H1 (cell line): ENCODE results near the gene UBAP1L. TPM values are rescaled to one million over a fixed set of nuclear protein-coding genes. Genes with fewer than 3 reads are reported as not detected.
"Not testable (repeated sequence)": the region's sequence is repeated elsewhere in the genome, so short reads cannot be mapped to it uniquely, and the experiment has no call there.

Experiments
- CTCF ChIA-PET: fragments of 300-600 bp; sonication (Branson Sonifier 250); formaldehyde crosslinking; loops from one replicate; lab custom pipeline; 2021; ENCODE audit not compliant: partially characterized antibody; lab: Charles Lee
- POLR2A ChIA-PET: fragments of 300-600 bp; sonication (Branson Sonifier 250); formaldehyde crosslinking; loops from one replicate; lab custom pipeline; 2021; ENCODE audit warnings: inconsistent platforms; ENCODE audit not compliant: partially characterized antibody; lab: Charles Lee
- DNase-seq, 2 experiments: peaks; one replicate each; pipeline versions ENCODE4 v3.0.0 to v3.0.0-alpha.2; 2010 to 2022; ENCODE audit warnings: low spot score in 2 of 2, low read depth in 1 of 2, mixed read lengths in 1 of 2
- FAIRE-seq: peaks from 2 replicates; lab custom pipeline; 2011; peaks lifted over from hg19 to GRCh38; lab: Jason Lieb, UNC
- H2AFZ ChIP-seq: 2 replicates; pipeline ENCODE4 v1.8.1; 2012; ENCODE audit warnings: low read length, inconsistent platforms
- H2AK5ac ChIP-seq: 2 replicates; pipeline ENCODE4 v1.6.1; 2013; ENCODE audit warnings: low read depth, low read length
- H2BK120ac ChIP-seq: replicated peaks from 2 replicates; pipeline ENCODE3; 2013; ENCODE audit warnings: low read depth, low read length, inconsistent platforms
- H2BK12ac ChIP-seq: 2 replicates; pipeline ENCODE4 v1.6.1; 2013; ENCODE audit warnings: low read depth, low read length
- H2BK15ac ChIP-seq: 2 replicates; pipeline ENCODE4 v1.6.1; 2013; ENCODE audit warnings: low read length
- H2BK20ac ChIP-seq: 2 replicates; pipeline ENCODE4 v1.6.1; 2013; ENCODE audit warnings: low read length
- H2BK5ac ChIP-seq: 2 replicates; pipeline ENCODE4 v1.6.1; 2013; ENCODE audit warnings: low read depth, low read length
- H3K14ac ChIP-seq: 2 replicates; pipeline ENCODE4 v1.6.1; 2013; ENCODE audit warnings: inconsistent platforms; ENCODE audit not compliant: insufficient read length
- H3K18ac ChIP-seq: 2 replicates; pipeline ENCODE4 v1.6.1; 2013; ENCODE audit warnings: low read length; ENCODE audit errors: extremely low read depth
- H3K23ac ChIP-seq: 2 replicates; pipeline ENCODE4 v1.6.1; 2013; ENCODE audit warnings: inconsistent platforms; ENCODE audit not compliant: insufficient read length
- H3K23me2 ChIP-seq: 2 replicates; pipeline ENCODE4 v1.6.1; 2013; ENCODE audit warnings: low read depth, low read length
- H3K27ac ChIP-seq: 2 replicates; pipeline ENCODE4 v1.6.1; 2011; ENCODE audit warnings: low read depth, low read length, inconsistent platforms
- H3K27me3 ChIP-seq, 4 experiments: replicated peaks in 1 of 4; 1 replicate in 1 of 4; 2 replicates in 3 of 4; pipeline versions ENCODE4 v1.6.1 to v1.8.1; 2011 to 2013; ENCODE audit warnings: low read length in 3 of 4, mild to moderate bottlenecking in 3 of 4, inconsistent platforms in 2 of 4, mixed read lengths in 2 of 4, moderate library complexity in 1 of 4; ENCODE audit not compliant: control insufficient read depth in 3 of 4, insufficient read depth in 3 of 4; ENCODE audit errors: extremely low read depth in 1 of 4
- H3K36me3 ChIP-seq, 4 experiments: 2 replicates each; pipeline versions ENCODE4 v1.6.1 to v1.8.1; 2011 to 2013; ENCODE audit warnings: mild to moderate bottlenecking in 4 of 4, low read length in 3 of 4, moderate library complexity in 2 of 4, control low read depth in 1 of 4, inconsistent platforms in 1 of 4; ENCODE audit not compliant: insufficient read depth in 4 of 4, control insufficient read depth in 2 of 4
- H3K4ac ChIP-seq: replicated peaks from 2 replicates; pipeline ENCODE3; 2013; ENCODE audit warnings: low read length, low read depth, mixed read lengths, inconsistent platforms; ENCODE audit not compliant: insufficient read length
- H3K4me1 ChIP-seq, 4 experiments: replicated peaks in 1 of 4; 1 replicate in 1 of 4; 2 replicates in 3 of 4; pipeline versions ENCODE4 v1.6.1 to v1.8.1; 2011 to 2013; ENCODE audit warnings: low read length in 3 of 4, inconsistent platforms in 2 of 4, mixed read lengths in 1 of 4; ENCODE audit not compliant: insufficient read depth in 4 of 4, control insufficient read depth in 3 of 4
- H3K4me2 ChIP-seq, 2 experiments: 2 replicates each; pipeline versions ENCODE4 v1.6.1 to v1.8.1; 2011 to 2013; ENCODE audit warnings: low read depth in 2 of 2, low read length in 2 of 2, control low read depth in 1 of 2, inconsistent platforms in 1 of 2, mild to moderate bottlenecking in 1 of 2; ENCODE audit not compliant: insufficient read depth in 1 of 2
- H3K4me3 ChIP-seq, 4 experiments: fragments of 200-600, 300-600 bp in 1 of 4; sonication (generic), shearing (Covaris generic), sonication (Bioruptor Twin) in 1 of 4; 2 replicates each; pipeline versions ENCODE4 v1.5.1 to v1.8.1; 2011 to 2016; ENCODE audit warnings: low read length in 4 of 4, low read depth in 3 of 4, control low read depth in 2 of 4, inconsistent platforms in 2 of 4, mild to moderate bottlenecking in 2 of 4, mixed read lengths in 1 of 4, moderate library complexity in 1 of 4; ENCODE audit not compliant: insufficient read depth in 2 of 4; ENCODE audit errors: extremely low read depth in 1 of 4
- H3K56ac ChIP-seq: replicated peaks from 2 replicates; pipeline ENCODE3; 2013; ENCODE audit warnings: low read depth, mild to moderate bottlenecking, mixed read lengths, low read length, inconsistent platforms; ENCODE audit not compliant: insufficient read length
- H3K79me1 ChIP-seq: 2 replicates; pipeline ENCODE4 v1.6.1; 2013; ENCODE audit warnings: low read depth, low read length, control low read depth
- H3K79me2 ChIP-seq, 2 experiments: 2 replicates each; pipeline versions ENCODE4 v1.6.1 to v1.8.1; 2012 to 2013; ENCODE audit warnings: low read length in 2 of 2, mild to moderate bottlenecking in 2 of 2, inconsistent platforms in 1 of 2; ENCODE audit not compliant: insufficient read depth in 2 of 2, control insufficient read depth in 1 of 2
- H3K9ac ChIP-seq, 4 experiments: replicated peaks in 1 of 4; 1 replicate in 1 of 4; 2 replicates in 3 of 4; pipeline versions ENCODE4 v1.6.1 to v1.8.1; 2011 to 2013; ENCODE audit warnings: low read depth in 3 of 4, low read length in 3 of 4, control low read depth in 2 of 4, mild to moderate bottlenecking in 2 of 4, moderate library complexity in 2 of 4, inconsistent platforms in 1 of 4; ENCODE audit errors: extremely low read depth in 1 of 4
- H3K9me3 ChIP-seq, 2 experiments: 2 replicates each; pipeline versions ENCODE4 v1.6.1 to v1.8.1; 2012 to 2013; ENCODE audit warnings: mild to moderate bottlenecking in 2 of 2, moderate library complexity in 2 of 2, control low read depth in 1 of 2, inconsistent platforms in 1 of 2, low read depth in 1 of 2, low read length in 1 of 2, mixed read lengths in 1 of 2; ENCODE audit not compliant: insufficient read depth in 2 of 2
- H4K20me1 ChIP-seq, 2 experiments: replicated peaks in 1 of 2; 2 replicates each; pipeline versions ENCODE3 to v1.8.1; 2011 to 2013; ENCODE audit warnings: inconsistent platforms in 2 of 2, low read length in 2 of 2, mild to moderate bottlenecking in 1 of 2; ENCODE audit not compliant: insufficient read depth in 2 of 2, control insufficient read depth in 1 of 2
- H4K5ac ChIP-seq: 2 replicates; pipeline ENCODE4 v1.6.1; 2013; ENCODE audit warnings: low read length, low read depth, mixed read lengths, inconsistent platforms; ENCODE audit not compliant: insufficient read length
- H4K8ac ChIP-seq: 2 replicates; pipeline ENCODE4 v1.8.0; 2013; ENCODE audit warnings: mild to moderate bottlenecking, moderate library complexity, low read length, inconsistent platforms; ENCODE audit not compliant: insufficient read depth; ENCODE audit errors: extremely low read depth
- H4K91ac ChIP-seq: replicated peaks from 2 replicates; pipeline ENCODE3; 2013; ENCODE audit warnings: low read length, mixed read lengths, inconsistent platforms; ENCODE audit not compliant: insufficient read length
- whole genome bisulfite sequencing, 2 experiments: shearing (Covaris generic) in 1 of 2; methylation state at CpG; one replicate each; pipeline versions ENCODE4 v1.1.6 to v1.1.7; 2013 to 2015; ENCODE audit warnings: low lambda C conversion rate in 2 of 2, mixed read lengths in 2 of 2, inconsistent platforms in 1 of 2, low coverage in 1 of 2, missing lambda C conversion rate in 1 of 2; ENCODE audit not compliant: insufficient replicate concordance in 2 of 2, insufficient coverage in 1 of 2, insufficient read length in 1 of 2; ENCODE audit errors: extremely low coverage in 1 of 2, missing lambda C conversion rate in 1 of 2; 5-methylcytosine and 5-hydroxymethylcytosine counted together
- polyA plus RNA-seq, 7 experiments: library from polyadenylated mRNA; depleted of rRNA in 3 of 7; stranded (reverse) in 5 of 7; unstranded in 2 of 7; fragments of >200 nt in 5 of 7; fragments of 200-250 nt in 2 of 7; gene quantifications; 1 replicate in 5 of 7; 2 replicates in 1 of 7; 4 replicates in 1 of 7; pipeline versions ENCODE4 v1.2.1 to v1.2.3, GENCODE V29; 2011 to 2013; ENCODE audit warnings: missing spikeins in 2 of 7, mixed read lengths in 2 of 7
- total RNA-seq: library from RNA; stranded (reverse); fragmentation: NEBNext Ultra II Directional; extraction: Animal tissue kit (Norgen Biotek cat#: 25700); gene quantifications from 2 replicates; pipeline ENCODE4 v1.2.1, GENCODE V29; 2021

Gene UBAP1L
- total and polyA plus RNA-seq, 2 of the 8 experiments (the other 6 are each of a cell fraction or from before 2014, with no cell fraction given): 0.67 to 1.7 TPM

DNA sequence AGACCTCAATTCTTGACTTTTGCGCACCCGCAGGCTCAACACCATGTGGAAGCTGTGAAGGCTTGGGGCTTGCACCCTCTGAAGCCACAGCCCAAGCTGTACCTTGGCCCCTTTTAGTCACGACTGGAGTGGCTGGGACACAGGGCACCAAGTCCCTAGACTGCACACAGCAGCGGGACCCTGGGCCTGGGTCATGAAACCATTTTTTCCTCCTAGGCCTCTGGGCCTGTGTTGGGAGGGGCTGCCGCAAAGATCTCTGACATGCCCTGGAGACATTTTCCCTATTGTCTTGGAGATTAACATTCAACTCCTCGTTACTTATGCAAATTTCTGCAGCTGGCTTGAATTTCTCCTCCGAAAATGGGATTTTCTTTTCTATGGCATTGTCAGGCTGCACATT lies 22.1 kb upstream of the UBAP1L start:
- H2BK120ac ChIP-seq, H3K4me1 ChIP-seq, H2BK15ac ChIP-seq, H3K4me2 ChIP-seq, H2BK12ac ChIP-seq, POLR2A ChIA-PET, H3K79me1 ChIP-seq, H3K36me3 ChIP-seq, H4K5ac ChIP-seq, H4K91ac ChIP-seq, H3K27me3 ChIP-seq, H3K23ac ChIP-seq, H3K79me2 ChIP-seq, H3K56ac ChIP-seq, H3K4ac ChIP-seq, CTCF ChIA-PET, H3K18ac ChIP-seq, H3K23me2 ChIP-seq, H2AFZ ChIP-seq, H3K27ac ChIP-seq, H3K4me3 ChIP-seq, H2BK5ac ChIP-seq, H4K20me1 ChIP-seq, H3K9ac ChIP-seq, H4K8ac ChIP-seq, H2AK5ac ChIP-seq, H2BK20ac ChIP-seq, FAIRE-seq, H3K14ac ChIP-seq, DNase-seq: not testable (repeated sequence)
- H3K9me3 ChIP-seq: peaks cover 17 to 26% of the 10 kb centered on the region in 2 experiments
- WGBS, 2 experiments: 86% methylated on average over 7 of the region's 7 CpGs; no CpG with 5 or more reads in 1 of the 2 experiments
